ENCODE results near the gene PTBP1. TPM values are rescaled to one million over a fixed set of nuclear protein-coding genes. Genes with fewer than 3 reads are reported as not detected.

Gene PTBP1
- polyA plus RNA-seq, 1 donor from 2014 or later, result 27.3 TPM

DNA sequence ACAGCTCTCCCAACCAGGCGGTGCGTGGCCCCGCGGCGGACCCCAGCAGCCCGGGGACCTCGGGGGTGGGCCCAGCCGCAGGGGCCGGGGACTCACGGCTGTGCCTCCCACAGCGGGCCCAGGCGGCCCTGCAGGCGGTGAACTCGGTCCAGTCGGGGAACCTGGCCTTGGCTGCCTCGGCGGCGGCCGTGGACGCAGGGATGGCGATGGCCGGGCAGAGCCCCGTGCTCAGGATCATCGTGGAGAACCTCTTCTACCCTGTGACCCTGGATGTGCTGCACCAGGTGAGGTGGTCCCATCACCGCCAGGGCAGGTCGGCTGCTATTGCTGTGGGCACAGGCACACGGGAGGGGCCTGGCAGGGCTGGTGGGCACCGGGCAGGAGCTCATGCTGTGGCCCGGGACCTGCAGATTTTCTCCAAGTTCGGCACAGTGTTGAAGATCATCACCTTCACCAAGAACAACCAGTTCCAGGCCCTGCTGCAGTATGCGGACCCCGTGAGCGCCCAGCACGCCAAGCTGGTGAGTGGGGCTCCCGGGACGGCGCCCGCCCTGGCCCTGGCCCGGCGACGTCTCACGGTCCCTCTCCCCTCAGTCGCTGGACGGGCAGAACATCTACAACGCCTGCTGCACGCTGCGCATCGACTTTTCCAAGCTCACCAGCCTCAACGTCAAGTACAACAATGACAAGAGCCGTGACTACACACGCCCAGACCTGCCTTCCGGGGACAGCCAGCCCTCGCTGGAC is 7.3 kb downstream of the PTBP1 start:
- Histone ChIP-seq H3K79me2 (replicated peaks; ENCODE audit: insufficient read depth, low read length) (peaks cover 46% of the 10 kb centered on the region), H4K20me1 (ENCODE audit: insufficient read depth) (peaks cover 33% of the 10 kb centered on the region)

DNA sequence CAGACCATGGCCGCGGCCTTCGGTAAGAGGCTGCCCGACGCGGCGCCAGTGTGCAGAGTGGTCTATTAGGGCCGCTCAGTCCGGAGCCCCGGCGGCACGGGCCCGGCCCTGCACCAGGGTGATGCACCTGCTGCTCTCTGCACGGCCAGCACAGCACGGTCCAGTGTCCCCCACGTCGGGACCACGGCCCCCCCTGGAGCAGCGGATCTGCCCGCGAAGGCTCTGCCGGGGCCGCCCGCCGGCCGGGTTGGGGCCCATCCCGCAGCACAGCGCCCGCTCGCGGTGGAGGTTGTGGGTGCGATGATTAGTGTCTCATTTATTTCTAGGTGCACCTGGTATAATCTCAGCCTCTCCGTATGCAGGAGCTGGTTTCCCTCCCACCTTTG is 7.9 kb downstream of the PTBP1 start:
- peaks cover 40% of the 10 kb centered on the region for H3K79me2 ChIP-seq (replicated peaks; ENCODE audit: insufficient read depth, low read length)

More for the DNA sequence above, 7.3 kb downstream of the PTBP1 start:
- H3K4me2 ChIP-seq (ENCODE audit: low read length), result no peak overlapping the region
- H3K9ac ChIP-seq (ENCODE audit: low read length), result no peak overlapping the region
- H3F3A ChIP-seq (ENCODE audit: insufficient read depth, low read length, poor library complexity, severe bottlenecking), result no peaks in the 10 kb centered on the region
- TF ChIP-seq, protein P1, sequence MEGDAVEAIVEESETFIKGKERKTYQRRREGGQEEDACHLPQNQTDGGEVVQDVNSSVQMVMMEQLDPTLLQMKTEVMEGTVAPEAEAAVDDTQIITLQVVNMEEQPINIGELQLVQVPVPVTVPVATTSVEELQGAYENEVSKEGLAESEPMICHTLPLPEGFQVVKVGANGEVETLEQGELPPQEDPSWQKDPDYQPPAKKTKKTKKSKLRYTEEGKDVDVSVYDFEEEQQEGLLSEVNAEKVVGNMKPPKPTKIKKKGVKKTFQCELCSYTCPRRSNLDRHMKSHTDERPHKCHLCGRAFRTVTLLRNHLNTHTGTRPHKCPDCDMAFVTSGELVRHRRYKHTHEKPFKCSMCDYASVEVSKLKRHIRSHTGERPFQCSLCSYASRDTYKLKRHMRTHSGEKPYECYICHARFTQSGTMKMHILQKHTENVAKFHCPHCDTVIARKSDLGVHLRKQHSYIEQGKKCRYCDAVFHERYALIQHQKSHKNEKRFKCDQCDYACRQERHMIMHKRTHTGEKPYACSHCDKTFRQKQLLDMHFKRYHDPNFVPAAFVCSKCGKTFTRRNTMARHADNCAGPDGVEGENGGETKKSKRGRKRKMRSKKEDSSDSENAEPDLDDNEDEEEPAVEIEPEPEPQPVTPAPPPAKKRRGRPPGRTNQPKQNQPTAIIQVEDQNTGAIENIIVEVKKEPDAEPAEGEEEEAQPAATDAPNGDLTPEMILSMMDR (IDR thresholded peaks at IDR 0.05; ENCODE audit: poor library complexity, severe bottlenecking), result no peak
- TF ChIP-seq, protein P2, sequence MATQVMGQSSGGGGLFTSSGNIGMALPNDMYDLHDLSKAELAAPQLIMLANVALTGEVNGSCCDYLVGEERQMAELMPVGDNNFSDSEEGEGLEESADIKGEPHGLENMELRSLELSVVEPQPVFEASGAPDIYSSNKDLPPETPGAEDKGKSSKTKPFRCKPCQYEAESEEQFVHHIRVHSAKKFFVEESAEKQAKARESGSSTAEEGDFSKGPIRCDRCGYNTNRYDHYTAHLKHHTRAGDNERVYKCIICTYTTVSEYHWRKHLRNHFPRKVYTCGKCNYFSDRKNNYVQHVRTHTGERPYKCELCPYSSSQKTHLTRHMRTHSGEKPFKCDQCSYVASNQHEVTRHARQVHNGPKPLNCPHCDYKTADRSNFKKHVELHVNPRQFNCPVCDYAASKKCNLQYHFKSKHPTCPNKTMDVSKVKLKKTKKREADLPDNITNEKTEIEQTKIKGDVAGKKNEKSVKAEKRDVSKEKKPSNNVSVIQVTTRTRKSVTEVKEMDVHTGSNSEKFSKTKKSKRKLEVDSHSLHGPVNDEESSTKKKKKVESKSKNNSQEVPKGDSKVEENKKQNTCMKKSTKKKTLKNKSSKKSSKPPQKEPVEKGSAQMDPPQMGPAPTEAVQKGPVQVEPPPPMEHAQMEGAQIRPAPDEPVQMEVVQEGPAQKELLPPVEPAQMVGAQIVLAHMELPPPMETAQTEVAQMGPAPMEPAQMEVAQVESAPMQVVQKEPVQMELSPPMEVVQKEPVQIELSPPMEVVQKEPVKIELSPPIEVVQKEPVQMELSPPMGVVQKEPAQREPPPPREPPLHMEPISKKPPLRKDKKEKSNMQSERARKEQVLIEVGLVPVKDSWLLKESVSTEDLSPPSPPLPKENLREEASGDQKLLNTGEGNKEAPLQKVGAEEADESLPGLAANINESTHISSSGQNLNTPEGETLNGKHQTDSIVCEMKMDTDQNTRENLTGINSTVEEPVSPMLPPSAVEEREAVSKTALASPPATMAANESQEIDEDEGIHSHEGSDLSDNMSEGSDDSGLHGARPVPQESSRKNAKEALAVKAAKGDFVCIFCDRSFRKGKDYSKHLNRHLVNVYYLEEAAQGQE (IDR thresholded peaks at IDR 0.05; ENCODE audit: borderline replicate concordance), result no peak
- TF ChIP-seq EZH2 (IDR thresholded peaks at IDR 0.05; ENCODE audit: borderline replicate concordance, insufficient read depth, low read length, poor library complexity, severe bottlenecking) (no peak), POLR2AphosphoS5 (IDR thresholded peaks at IDR 0.05) (no peak), MXI1 (conservative IDR thresholded peaks at IDR 0.05; ENCODE audit: poor library complexity, severe bottlenecking) (no peak), RAD21 (conservative IDR thresholded peaks at IDR 0.05) (no peak), TAF1 (IDR thresholded peaks at IDR 0.05; ENCODE audit: low read depth) (no peak), SMC3 (conservative IDR thresholded peaks at IDR 0.05; ENCODE audit: poor library complexity) (no peak), EP300 (conservative IDR thresholded peaks at IDR 0.05; ENCODE audit: poor library complexity, severe bottlenecking) (no peak)
- H3K27me3 ChIP-seq (ENCODE audit: insufficient read depth, low read depth, low read length), result no peaks in the 10 kb centered on the region
- no peaks in the 10 kb centered on the region for H3K9me2 ChIP-seq (ENCODE audit: insufficient read depth, low read length)
- H3K36me3 ChIP-seq (ENCODE audit: insufficient read depth, low read length), result no peaks in the 10 kb centered on the region
- H3K27ac ChIP-seq (ENCODE audit: low read length), result no peak overlapping the region
- no peak overlapping the region for H2AFZ ChIP-seq (ENCODE audit: low read depth, low read length)
- no peaks in the 10 kb centered on the region for H3K9me3 ChIP-seq (ENCODE audit: low read length)
- no peak overlapping the region for H3K4me3 ChIP-seq (ENCODE audit: low read length)

More for the DNA sequence above, 7.9 kb downstream of the PTBP1 start:
- H3K9me3 ChIP-seq (ENCODE audit: low read length), result no peaks in the 10 kb centered on the region
- no peak overlapping the region for H3K9ac ChIP-seq (ENCODE audit: low read length)
- no peaks in the 10 kb centered on the region for H3K36me3 ChIP-seq (ENCODE audit: insufficient read depth, low read length)
- no peak overlapping the region for H2AFZ ChIP-seq (ENCODE audit: low read depth, low read length)
- H4K20me1 ChIP-seq (ENCODE audit: insufficient read depth), result peaks cover 32% of the 10 kb centered on the region
- no peaks in the 10 kb centered on the region for H3K9me2 ChIP-seq (ENCODE audit: insufficient read depth, low read length)
- no peaks in the 10 kb centered on the region for H3K27me3 ChIP-seq (ENCODE audit: insufficient read depth, low read depth, low read length)
- H3F3A ChIP-seq (ENCODE audit: insufficient read depth, low read length, poor library complexity, severe bottlenecking), result no peaks in the 10 kb centered on the region
- no peak overlapping the region for H3K27ac ChIP-seq (ENCODE audit: low read length)
- H3K4me2 ChIP-seq (ENCODE audit: low read length), result no peak overlapping the region
- no peak overlapping the region for H3K4me3 ChIP-seq (ENCODE audit: low read length)
- TF ChIP-seq TAF1 (IDR thresholded peaks at IDR 0.05; ENCODE audit: low read depth), result no peak
- no peak for TF ChIP-seq MXI1 (conservative IDR thresholded peaks at IDR 0.05; ENCODE audit: poor library complexity, severe bottlenecking)
- TF ChIP-seq SMC3 (conservative IDR thresholded peaks at IDR 0.05; ENCODE audit: poor library complexity), result no peak
- no peak for TF ChIP-seq EZH2 (IDR thresholded peaks at IDR 0.05; ENCODE audit: borderline replicate concordance, insufficient read depth, low read length, poor library complexity, severe bottlenecking)
- TF ChIP-seq, protein P2 (IDR thresholded peaks at IDR 0.05; ENCODE audit: borderline replicate concordance), result no peak
- TF ChIP-seq, protein P1 (IDR thresholded peaks at IDR 0.05; ENCODE audit: poor library complexity, severe bottlenecking), result no peak
- no peak for TF ChIP-seq EP300 (conservative IDR thresholded peaks at IDR 0.05; ENCODE audit: poor library complexity, severe bottlenecking)
- no peak for TF ChIP-seq POLR2AphosphoS5 (IDR thresholded peaks at IDR 0.05)
- no peak for TF ChIP-seq RAD21 (conservative IDR thresholded peaks at IDR 0.05)
